OCI-M1 (cell line): Measurements from ENCODE around the gene CCDC40.
A peak's percentile ranks its signal among the peaks of the same experiment; 100 is the strongest.

ENCODE experiments used
- DNase-seq: peaks from one replicate; lab custom pipeline; 2025; lab: John Stamatoyannopoulos, UW

CCDC40 gene

GRCh38 chr17:80000981-80001775 is 35.3 kb upstream of the CCDC40 start:
- no peak for DNase-seq

GRCh38 chr17:80002070-80002641 is 34.3 kb upstream of the CCDC40 start:
- DNase-seq: no peak

DNA sequence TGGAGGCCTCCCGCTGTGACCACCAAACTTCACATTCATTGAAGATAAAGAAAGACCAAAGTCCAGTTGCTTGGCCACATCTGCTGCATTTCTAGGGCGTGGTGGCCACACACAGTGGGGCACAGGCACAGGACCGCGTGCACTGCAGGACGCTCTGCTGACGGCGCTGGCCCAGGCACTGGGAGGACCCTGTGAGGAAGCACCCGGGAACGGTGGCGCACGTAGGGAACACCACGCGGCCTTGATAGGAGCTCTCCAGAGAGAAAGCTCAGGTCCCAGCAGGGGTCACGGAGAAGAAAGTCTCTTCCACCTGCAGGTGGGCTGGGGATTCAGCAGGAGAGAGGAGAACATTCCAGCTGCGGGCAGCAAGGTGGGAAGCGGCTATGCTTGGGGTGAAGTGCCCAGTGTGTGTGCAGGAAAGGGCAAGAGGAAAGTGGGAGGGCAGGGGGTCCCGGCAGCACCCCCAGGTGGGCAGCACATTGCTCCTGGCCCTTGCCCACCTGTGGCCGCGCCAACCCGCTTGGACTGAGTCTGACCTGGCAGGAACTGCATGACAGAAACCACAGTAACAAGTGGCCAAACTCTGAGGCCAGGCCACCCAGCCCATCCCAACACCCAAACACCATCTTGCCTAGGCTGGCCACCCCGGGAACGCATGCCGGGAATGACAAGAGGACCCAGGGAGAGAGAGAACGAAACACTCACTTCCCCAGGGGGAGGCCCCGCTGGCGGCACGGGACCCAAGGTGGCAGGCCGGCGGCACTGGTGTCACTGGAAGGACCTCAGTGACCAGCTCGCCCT is 33.6 kb upstream of the CCDC40 start:
- DNase-seq: no peak

- DNase-seq: no peak
Measured at GRCh38 chr17:80003969-80004368, 32.5 kb upstream of the CCDC40 start.

GRCh38 chr17:80005360-80006338 is 30.8 kb upstream of the CCDC40 start:
- peak; percentile 51 for DNase-seq

DNA sequence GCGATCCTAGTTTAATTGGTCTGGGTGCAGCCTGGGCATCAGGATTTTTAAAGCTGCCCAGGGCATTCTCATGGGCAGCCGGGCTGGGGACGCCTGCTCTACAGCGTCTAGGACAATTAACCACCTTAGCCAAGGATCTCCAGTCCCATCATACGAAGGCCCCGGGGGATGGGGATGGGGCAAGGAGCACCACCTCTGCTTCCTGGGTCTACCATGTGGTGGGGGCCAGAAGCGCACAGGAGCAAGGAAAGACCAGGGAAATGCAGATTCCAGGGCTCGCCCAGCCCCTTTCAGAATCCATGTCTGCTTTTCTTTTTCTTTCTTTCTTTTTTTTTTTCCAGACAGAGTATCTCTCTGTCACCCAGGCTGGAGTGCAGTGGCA is 30.1 kb upstream of the CCDC40 start:
- no peak for DNase-seq

DNA sequence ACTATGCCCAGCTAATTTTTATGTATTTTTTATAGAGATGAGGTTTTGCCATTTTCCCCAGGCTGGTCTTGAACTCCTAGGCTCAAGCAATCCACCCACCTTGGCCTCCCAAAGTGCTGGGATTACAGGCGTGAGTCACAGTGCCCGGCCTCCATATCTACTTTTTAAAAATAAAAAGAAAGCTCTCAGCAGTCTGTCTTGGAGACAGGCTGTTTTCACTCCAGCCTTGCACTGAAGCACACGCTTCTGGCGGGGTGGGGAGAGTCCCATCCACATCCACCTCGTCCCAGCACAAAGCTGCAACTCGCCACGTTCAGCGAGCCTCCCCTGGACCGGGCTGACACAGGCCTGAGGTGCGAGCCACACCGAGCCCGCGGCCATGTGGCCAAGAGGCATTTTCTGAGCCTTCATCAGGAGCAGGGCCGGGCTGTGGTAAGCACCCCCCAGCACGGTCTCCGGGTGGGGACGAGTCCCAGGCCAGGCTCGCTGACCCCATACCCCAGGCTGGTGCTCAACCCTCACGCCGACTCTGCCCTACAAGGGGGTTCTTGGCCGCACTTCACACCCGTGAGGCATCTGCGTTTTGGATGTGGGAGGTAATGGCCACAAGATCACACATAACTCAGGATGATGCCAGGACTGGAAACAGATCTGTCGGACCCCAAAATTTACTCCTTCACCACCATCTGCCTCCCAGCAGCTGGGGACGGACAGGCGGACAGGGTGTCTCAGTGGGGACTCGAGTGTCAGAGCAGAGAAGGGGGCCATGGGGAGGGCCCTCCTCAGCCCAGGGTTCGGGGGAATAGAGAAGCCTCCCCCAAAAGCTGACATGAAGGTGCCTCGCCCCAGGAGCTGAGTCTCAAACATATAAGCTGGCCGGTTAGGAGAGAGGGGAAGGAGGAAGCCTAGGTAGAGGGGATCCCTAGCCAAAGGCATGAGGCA is 29.4 kb upstream of the CCDC40 start:
- no peak for DNase-seq

DNA sequence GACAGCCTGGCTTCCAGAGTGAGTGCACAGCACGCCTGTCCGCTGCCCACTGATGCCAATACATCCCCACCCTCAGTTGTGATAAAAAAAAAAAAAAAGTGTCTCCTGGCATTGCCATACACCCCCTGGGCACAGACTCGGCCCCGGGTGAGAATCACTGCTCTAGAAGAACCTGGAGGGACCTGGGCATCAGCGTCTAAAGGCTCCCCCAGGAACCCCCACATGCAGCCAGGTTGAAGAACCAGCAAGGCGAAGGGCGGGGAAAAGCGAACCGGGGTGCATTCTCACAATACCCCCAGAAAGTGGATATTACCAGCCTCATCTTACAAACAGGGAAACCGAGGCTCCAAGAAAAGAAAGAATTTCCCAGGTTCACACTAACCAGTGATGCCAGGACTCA is 28.5 kb upstream of the CCDC40 start:
- DNase-seq: no peak

DNA sequence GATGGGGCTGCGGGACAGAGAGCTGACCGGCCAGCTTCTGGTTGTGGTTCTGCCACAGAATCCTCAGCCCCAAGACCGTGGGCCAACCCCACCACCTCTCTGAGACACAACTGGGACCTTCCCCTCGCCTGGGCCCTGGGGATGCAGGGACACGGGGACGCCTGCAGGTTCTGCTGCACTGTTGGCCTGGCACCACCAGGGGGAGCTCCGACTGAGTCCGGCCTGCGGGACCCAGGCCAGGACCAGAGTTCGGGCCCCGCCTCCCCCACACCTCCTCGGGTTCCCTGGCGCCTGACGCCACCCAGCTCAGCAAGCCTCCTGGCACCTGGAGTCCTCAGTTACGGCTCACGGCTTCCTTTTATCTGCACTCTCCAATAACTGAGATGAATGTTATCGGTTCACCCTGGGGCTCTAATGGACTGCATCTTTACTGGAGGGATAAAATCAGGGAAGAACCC is 28.0 kb upstream of the CCDC40 start:
- DNase-seq: peak; percentile 80

DNA sequence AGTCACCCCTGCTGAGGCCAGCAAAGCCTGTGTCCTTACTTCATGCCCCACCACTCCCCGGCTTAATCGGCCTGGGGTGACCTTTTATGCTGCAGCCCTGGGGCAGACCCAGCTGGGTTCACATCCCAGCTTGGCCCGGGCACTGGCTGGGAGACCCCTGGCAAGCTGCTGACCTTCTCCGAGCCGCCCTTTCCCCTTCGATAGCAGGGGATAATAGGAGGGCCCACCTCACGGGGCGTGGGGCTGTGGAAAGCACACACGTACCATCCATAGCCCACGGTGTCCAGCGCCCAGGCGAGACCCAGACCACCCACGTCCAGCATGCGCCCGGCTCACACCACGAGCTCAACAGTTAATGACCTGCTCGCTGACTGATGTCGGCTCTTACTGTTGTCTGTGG is 27.6 kb upstream of the CCDC40 start:
- DNase-seq: no peak

- no peak for DNase-seq
Measured at GRCh38 chr17:80009391-80010282, 26.8 kb upstream of the CCDC40 start.

DNA sequence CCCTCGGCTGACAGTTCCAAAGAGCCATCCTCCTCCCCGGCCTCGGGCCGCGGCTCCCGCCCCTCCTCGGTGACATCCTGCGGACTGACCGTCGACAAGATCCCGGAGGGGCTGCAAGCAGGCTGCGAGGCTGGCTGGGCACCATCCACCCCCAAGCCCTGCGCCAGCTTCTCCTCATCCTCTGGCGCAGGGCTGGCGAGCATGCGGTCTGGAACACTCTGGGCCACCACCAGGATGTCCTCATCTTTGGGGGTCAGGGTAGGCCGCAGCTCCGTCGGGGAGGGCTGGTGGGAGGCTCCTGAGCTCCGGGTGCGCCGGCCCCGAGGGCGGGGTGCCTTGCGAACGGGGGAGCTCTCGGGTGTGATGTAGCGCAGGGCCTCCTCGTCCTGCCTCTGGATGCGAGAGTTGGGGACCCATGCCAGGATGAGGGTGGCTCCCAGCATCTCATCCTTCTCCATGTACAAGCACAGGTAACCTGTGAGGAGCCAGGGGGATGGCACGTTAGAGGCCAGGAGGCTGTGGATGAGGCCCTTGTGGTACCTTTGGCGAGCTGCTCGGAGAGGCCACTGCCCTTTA is 26.1 kb upstream of the CCDC40 start:
- DNase-seq: no peak

GRCh38 chr17:80011989-80012555 is 24.4 kb upstream of the CCDC40 start:
- no peak for DNase-seq

- no peak for DNase-seq
Measured at GRCh38 chr17:80012765-80013741, 23.4 kb upstream of the CCDC40 start.

DNA sequence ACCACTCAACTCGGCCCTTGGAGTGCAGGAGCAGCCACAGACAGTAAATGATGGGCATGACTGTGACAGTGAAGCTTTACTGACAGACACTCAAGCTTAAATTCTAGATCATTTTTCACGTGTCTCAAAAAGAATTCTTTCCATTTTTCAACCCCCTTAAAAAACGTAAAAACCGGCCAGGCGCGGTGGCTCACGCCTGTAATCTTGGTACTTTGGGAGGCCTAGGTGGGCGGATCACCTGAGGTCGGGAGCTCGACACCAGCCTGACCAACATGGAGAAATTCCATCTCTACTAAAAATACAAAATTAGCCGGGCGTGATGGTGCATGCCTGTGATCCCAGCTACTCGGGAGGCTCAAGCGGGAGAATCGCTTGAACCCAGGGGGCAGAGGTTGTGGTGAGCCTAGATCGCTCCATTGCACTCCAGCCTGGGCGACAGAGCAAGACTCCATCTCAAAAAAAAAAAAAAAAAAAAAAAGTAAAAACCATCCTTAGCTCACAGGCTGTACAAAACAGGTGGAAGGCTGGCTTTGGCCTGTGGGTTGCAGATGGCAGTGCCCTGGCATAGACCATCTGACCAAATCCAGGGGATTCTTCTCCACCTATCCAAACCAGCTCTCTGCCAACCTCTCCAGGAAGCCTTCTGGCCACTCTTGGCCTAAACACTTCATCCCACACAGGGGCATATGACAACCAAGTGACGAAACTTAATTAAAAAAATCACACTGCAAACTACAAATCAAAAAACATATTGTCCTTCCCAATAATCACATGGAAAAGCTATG is 19.0 kb upstream of the CCDC40 start:
- DNase-seq: no peak

DNA sequence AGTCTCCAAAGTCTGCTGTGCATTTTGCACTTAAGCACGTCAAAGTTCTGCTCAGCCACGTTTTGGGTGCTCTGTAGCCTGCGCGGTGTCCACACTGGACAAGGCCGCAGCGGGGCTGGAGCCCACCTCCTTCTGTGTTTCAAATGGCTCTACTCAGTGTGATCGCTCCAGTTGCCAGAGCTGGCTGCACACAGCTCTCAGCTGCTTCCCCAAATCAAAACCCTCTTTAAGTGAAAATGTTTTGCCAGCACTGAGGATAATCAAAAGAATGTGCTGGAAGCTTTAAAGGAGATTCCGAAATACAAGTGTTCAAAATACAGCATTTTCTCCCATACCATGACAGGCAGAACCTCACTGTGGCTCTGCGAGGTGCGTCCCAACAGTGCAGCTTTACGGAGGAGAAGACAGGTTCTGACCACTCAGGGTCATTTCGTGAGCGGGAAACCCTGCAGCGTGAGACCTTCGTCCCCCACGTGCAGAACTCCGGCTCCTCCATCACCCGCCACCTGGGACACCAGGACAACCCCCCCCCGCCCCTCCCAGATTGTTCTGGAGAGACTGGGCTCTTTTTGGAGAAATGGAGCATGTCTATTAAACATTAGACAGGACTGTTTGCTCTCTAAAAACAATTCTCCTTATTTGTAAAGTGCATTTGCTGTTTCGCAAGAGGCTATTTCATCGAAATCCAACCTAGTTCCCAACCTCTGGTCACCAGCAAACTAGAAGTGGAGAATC is 17.4 kb upstream of the CCDC40 start:
- no peak for DNase-seq
